Measurements from ENCODE around the gene LIMS1.
A peak's percentile ranks its signal among the peaks of the same experiment; 100 is the strongest.
"Not testable (repeated sequence)": the region's sequence is repeated elsewhere in the genome, so short reads cannot be mapped to it uniquely, and the experiment has no call there.

LIMS1 gene

GRCh38 chr2:108533832-108534583 lies at the start of gene LIMS1:
Gene LIMS1, plus strand, starts transcription at chr2:108534470. Its CDS starts 93 bp downstream, at chr2:108534563.
- DNase-seq (ENCODE audit: low read depth in 2 of 2): peak; percentile 72 to 77

- DNase-seq (ENCODE audit: low read depth in 2 of 2): no peak
These were observed 49.0 kb upstream of the LIMS1 start for GRCh38 chr2:108485253-108485652.

- no peak for DNase-seq (ENCODE audit: low read depth in 2 of 2)
These were observed 43.7 kb upstream of the LIMS1 start for GRCh38 chr2:108490506-108491122.

- no peak for DNase-seq (ENCODE audit: low read depth in 2 of 2)
These were observed 42.4 kb upstream of the LIMS1 start for GRCh38 chr2:108491848-108492247.

- no peak for DNase-seq (ENCODE audit: low read depth in 2 of 2)
These were observed 41.9 kb upstream of the LIMS1 start for GRCh38 chr2:108492364-108492763.

GRCh38 chr2:108496167-108496566 lies 38.1 kb upstream of the LIMS1 start:
- not testable (repeated sequence) for DNase-seq (ENCODE audit: low read depth in 2 of 2)

- not testable (repeated sequence) for DNase-seq (ENCODE audit: low read depth in 2 of 2)
These were observed 26.6 kb upstream of the LIMS1 start for GRCh38 chr2:108507620-108508019.

GRCh38 chr2:108512431-108512830 lies 21.8 kb upstream of the LIMS1 start:
- not testable (repeated sequence) for DNase-seq (ENCODE audit: low read depth in 2 of 2)

- DNase-seq (ENCODE audit: low read depth in 2 of 2): not testable (repeated sequence)
These were observed 19.8 kb upstream of the LIMS1 start for GRCh38 chr2:108514478-108514877.

- not testable (repeated sequence) for DNase-seq (ENCODE audit: low read depth in 2 of 2)
These were observed 9.6 kb upstream of the LIMS1 start for GRCh38 chr2:108524688-108525087.

- DNase-seq (ENCODE audit: low read depth in 2 of 2): not testable (repeated sequence)
These were observed 9.0 kb upstream of the LIMS1 start for GRCh38 chr2:108525258-108525657.

- DNase-seq (ENCODE audit: low read depth in 2 of 2): no peak
These were observed 2.6 kb upstream of the LIMS1 start for GRCh38 chr2:108531674-108532055.

- DNase-seq (ENCODE audit: low read depth in 2 of 2): no peak
These were observed 500 bp downstream of the LIMS1 start for GRCh38 chr2:108534584-108535356.

GRCh38 chr2:108535357-108535631 lies 1.0 kb downstream of the LIMS1 start:
- no peak for DNase-seq (ENCODE audit: low read depth in 2 of 2)

- DNase-seq (ENCODE audit: low read depth in 2 of 2): no peak
These were observed 2.0 kb downstream of the LIMS1 start for GRCh38 chr2:108536133-108536780.

GRCh38 chr2:108536911-108537310 lies 2.6 kb downstream of the LIMS1 start:
- DNase-seq (ENCODE audit: low read depth in 2 of 2): no peak

GRCh38 chr2:108538000-108538625 lies 3.8 kb downstream of the LIMS1 start:
- DNase-seq (ENCODE audit: low read depth in 2 of 2): no peak

GRCh38 chr2:108541451-108541850 lies 7.2 kb downstream of the LIMS1 start:
- DNase-seq (ENCODE audit: low read depth in 2 of 2): no peak

- no peak for DNase-seq (ENCODE audit: low read depth in 2 of 2)
These were observed 7.8 kb downstream of the LIMS1 start for GRCh38 chr2:108542071-108542470.

- DNase-seq (ENCODE audit: low read depth in 2 of 2): no peak
These were observed 13.3 kb downstream of the LIMS1 start for GRCh38 chr2:108547606-108548005.

GRCh38 chr2:108548208-108549003 lies 14.1 kb downstream of the LIMS1 start:
- no peak for DNase-seq (ENCODE audit: low read depth in 2 of 2)

All from stimulated activated CD4-positive, alpha-beta T cell treated with anti-CD3 and anti-CD28 coated beads, Interleukin-1b, Interleukin-23, amount 100 ng/mL, for 1 hour (primary cell).